Gastroesophageal sphincter (tissue), 4 donors: ENCODE results near the gene PFKFB2. TPM values are rescaled to one million over a fixed set of nuclear protein-coding genes. Genes with fewer than 3 reads are reported as not detected.

Experiments used
- ATAC-seq: fragments of 150-250 bp; one replicate; pipeline ENCODE4 v1.9.1; 2016; ENCODE audit warnings: mild to moderate bottlenecking, moderate library complexity
- H3K27ac ChIP-seq, 4 donors: fragments of 200-600 bp; sonication (generic) in 3 of 4; 1 replicate in 3 of 4; 2 replicates in 1 of 4; pipeline ENCODE4 v1.5.1; 2016 to 2019
- H3K27me3 ChIP-seq: fragments of 200-600 bp; sonication (generic); one replicate; pipeline ENCODE4 v1.5.1; 2019
- H3K36me3 ChIP-seq, 2 donors: fragments of 200-600 bp; sonication (generic); one replicate each; pipeline ENCODE4 v1.5.1; 2019; ENCODE audit warnings: control low read depth in 1 of 2
- H3K4me1 ChIP-seq, 3 donors: fragments of 200-600 bp; sonication (generic); 1 replicate in 2 of 3; 2 replicates in 1 of 3; pipeline ENCODE4 v1.5.1; 2016 to 2019; ENCODE audit warnings: control low read depth in 2 of 3
- H3K4me3 ChIP-seq, 2 donors: fragments of 200-600 bp; sonication (generic); one replicate each; pipeline ENCODE4 v1.5.1; 2019; ENCODE audit warnings: mild to moderate bottlenecking in 1 of 2, moderate library complexity in 1 of 2
- H3K9me3 ChIP-seq, 3 donors: fragments of 200-600 bp; sonication (generic); one replicate each; pipeline ENCODE4 v1.5.1; 2017 to 2019; ENCODE audit warnings: control low read depth in 2 of 3
- EP300 ChIP-seq: sonication (generic); formaldehyde crosslinking; IDR thresholded peaks from one replicate; pipeline ENCODE4 v1.6.1; 2017; ENCODE audit warnings: antibody characterized with exemption, mild to moderate bottlenecking
- POLR2A ChIP-seq, 2 donors: fragments of 450-650 bp; IDR thresholded peaks; one replicate each; pipeline ENCODE4 v1.6.1; 2017; ENCODE audit warnings: antibody characterized with exemption in 2 of 2, mild to moderate bottlenecking in 2 of 2, moderate library complexity in 1 of 2
- POLR2AphosphoS5 ChIP-seq: sonication (generic); formaldehyde crosslinking; IDR thresholded peaks from one replicate; pipeline ENCODE4 v1.6.1; 2017; ENCODE audit warnings: antibody characterized with exemption
- WGBS, 2 donors: methylation state at CpG; one replicate each; pipeline ENCODE4 v1.1.5; 2018; ENCODE audit warnings: low coverage in 1 of 2; 5-methylcytosine and 5-hydroxymethylcytosine counted together
- total RNA-seq, 4 donors: library from RNA; depleted of rRNA; stranded (reverse); fragments of >200 nt; gene quantifications; one replicate each; pipeline ENCODE4 v1.1.0, GENCODE V29; 2016
- TF ChIP-seq, protein P1 (sequence below), 4 experiments: fragments of 200-600 bp in 2 of 4; fragments of 450-650 bp in 2 of 4; sonication (generic) in 1 of 4; IDR thresholded peaks; one replicate each; pipeline ENCODE4 v1.5.1; 2017 to 2019; ENCODE audit warnings: antibody characterized with exemption in 4 of 4, mild to moderate bottlenecking in 2 of 4, moderate library complexity in 2 of 4

The PFKFB2 gene
- total RNA-seq, 4 donors from 2014 or later = 3.4 to 6.7 (median 5.3) TPM

DNA sequence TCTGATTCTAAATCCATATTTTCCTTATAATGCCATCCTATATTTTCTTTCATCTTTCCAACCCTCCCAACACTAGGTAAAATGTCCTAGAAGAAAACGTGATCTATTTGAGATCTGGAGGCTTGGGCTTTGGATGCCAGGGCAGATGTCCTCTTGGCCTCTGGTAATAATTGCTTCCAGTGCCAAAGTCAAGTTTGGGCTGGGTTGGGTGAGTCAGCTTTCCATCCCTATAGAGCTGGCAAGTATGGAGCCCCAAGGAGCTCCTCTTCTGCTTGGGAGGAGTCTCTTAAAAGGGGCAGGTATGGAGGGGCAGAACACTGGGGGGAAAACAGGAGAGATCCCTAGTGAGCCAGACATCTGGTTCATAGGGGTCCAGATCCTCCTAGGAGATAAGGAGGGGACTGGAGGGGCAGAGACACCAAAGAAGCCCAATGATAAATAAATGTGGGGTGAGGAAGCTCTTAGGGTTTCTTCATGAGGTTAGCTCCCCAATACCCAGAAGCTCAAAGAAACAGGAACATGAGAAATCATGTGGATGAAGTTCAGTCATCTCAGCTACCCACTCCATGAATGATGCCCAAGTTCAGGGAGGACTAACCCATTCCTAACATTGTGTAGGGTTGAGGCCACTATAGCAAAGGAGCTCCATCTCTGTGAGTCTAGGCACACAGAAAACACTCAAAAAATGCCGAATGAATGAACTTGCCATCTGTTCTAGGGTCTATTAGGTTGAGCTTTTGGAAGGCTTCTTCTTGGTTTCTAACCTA lies 24.0 kb upstream of the PFKFB2 start:
- Histone ChIP-seq H3K36me3 (no peaks in the 10 kb centered on the region), H3K27me3 (peaks cover 23% of the 10 kb centered on the region), H3K4me1 (peaks cover 0 to 32% (median 14%) of the 10 kb centered on the region in 3 donors), H3K9me3 (no peaks in the 10 kb centered on the region), H3K27ac (no peak overlapping the region), H3K4me3 (no peak overlapping the region)
- TF ChIP-seq POLR2AphosphoS5 (no peak), POLR2A (IDR thresholded peaks at IDR 0.05) (no peak), EP300 (no peak)
- TF ChIP-seq, protein P1, sequence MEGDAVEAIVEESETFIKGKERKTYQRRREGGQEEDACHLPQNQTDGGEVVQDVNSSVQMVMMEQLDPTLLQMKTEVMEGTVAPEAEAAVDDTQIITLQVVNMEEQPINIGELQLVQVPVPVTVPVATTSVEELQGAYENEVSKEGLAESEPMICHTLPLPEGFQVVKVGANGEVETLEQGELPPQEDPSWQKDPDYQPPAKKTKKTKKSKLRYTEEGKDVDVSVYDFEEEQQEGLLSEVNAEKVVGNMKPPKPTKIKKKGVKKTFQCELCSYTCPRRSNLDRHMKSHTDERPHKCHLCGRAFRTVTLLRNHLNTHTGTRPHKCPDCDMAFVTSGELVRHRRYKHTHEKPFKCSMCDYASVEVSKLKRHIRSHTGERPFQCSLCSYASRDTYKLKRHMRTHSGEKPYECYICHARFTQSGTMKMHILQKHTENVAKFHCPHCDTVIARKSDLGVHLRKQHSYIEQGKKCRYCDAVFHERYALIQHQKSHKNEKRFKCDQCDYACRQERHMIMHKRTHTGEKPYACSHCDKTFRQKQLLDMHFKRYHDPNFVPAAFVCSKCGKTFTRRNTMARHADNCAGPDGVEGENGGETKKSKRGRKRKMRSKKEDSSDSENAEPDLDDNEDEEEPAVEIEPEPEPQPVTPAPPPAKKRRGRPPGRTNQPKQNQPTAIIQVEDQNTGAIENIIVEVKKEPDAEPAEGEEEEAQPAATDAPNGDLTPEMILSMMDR (IDR thresholded peaks at IDR 0.05) = no peak
- 84 to 100% methylated on average over 2 of the region's 2 CpGs for WGBS, 2 donors
- ATAC-seq = no peak

- no peak for ATAC-seq
- Histone ChIP-seq H3K4me1 (peaks cover 0 to 24% (median 9%) of the 10 kb centered on the region in 3 donors), H3K9me3 (no peaks in the 10 kb centered on the region), H3K27me3 (peaks cover 23% of the 10 kb centered on the region), H3K27ac (no peak overlapping the region), H3K4me3 (no peak overlapping the region), H3K36me3 (no peaks in the 10 kb centered on the region)
- 63 to 83% methylated on average over 4 to 5 of the region's 5 CpGs for WGBS, 2 donors
- TF ChIP-seq EP300 (no peak), POLR2A (IDR thresholded peaks at IDR 0.05) (no peak)
Observed at GRCh38 chr1:207029701-207030521, 23.2 kb upstream of the PFKFB2 start.

GRCh38 chr1:207030522-207031009 lies 22.5 kb upstream of the PFKFB2 start:
- ATAC-seq = no peak
- Histone ChIP-seq H3K27me3 (peaks cover 23% of the 10 kb centered on the region), H3K4me3 (no peak overlapping the region), H3K36me3 (no peaks in the 10 kb centered on the region), H3K27ac (no peak overlapping the region), H3K4me1 (peaks cover 0 to 17% (median 4%) of the 10 kb centered on the region in 3 donors), H3K9me3 (no peaks in the 10 kb centered on the region)
- 70 to 73% methylated on average over 2 to 5 of the region's 5 CpGs for WGBS, 2 donors
- TF ChIP-seq POLR2AphosphoS5 = no peak
- TF ChIP-seq POLR2A (IDR thresholded peaks at IDR 0.05) = no peak
- TF ChIP-seq, protein P1 (IDR thresholded peaks at IDR 0.05) = no peak

GRCh38 chr1:207031016-207031415 lies 22.1 kb upstream of the PFKFB2 start:
- no peak overlapping the region for H3K4me3 ChIP-seq
- WGBS, 2 donors = 63 to 78% methylated on average over 1 of the region's 1 CpG
- H3K4me1 ChIP-seq = peaks cover 0 to 13% (median 0%) of the 10 kb centered on the region in 3 donors
- TF ChIP-seq, protein P1 (IDR thresholded peaks at IDR 0.05) = no peak
- TF ChIP-seq POLR2AphosphoS5 = no peak
- no peak for TF ChIP-seq EP300
- no peak for TF ChIP-seq POLR2A (IDR thresholded peaks at IDR 0.05)
- ATAC-seq = no peak
- peaks cover 23% of the 10 kb centered on the region for H3K27me3 ChIP-seq
- no peaks in the 10 kb centered on the region for H3K9me3 ChIP-seq
- no peak overlapping the region for H3K27ac ChIP-seq
- no peaks in the 10 kb centered on the region for H3K36me3 ChIP-seq

DNA sequence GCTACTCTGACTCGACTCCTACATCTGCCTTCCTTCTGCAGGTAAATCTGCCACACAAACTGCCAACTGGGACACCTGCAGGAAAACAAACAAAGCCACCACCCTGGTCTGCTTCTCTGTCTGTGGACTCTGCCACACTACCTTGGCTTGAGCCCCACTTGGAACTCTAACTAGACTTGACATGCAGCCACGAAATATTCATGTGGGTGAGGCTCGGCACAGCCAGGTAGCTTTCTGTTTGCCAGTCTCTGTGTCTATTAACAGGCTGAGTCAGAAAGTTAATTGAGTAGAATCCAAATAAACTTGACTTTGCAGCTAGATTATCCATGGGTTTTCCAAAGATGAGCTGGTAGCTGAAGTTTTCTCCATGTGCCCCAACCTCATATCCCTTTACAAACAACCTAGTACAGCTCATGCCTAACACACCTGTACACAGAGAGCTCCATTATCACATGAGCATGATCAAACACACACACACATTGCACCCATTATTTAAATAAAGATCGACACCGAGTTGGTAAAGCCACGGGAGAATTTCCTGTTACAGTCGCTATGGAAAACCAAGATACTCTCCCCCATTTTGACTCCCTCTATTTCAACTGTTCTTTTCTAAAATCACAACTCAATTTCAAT lies 21.3 kb upstream of the PFKFB2 start:
- Histone ChIP-seq H3K36me3 (no peaks in the 10 kb centered on the region), H3K9me3 (no peaks in the 10 kb centered on the region), H3K4me1 (peaks cover 0 to 6% (median 0%) of the 10 kb centered on the region in 3 donors), H3K27me3 (peaks cover 23% of the 10 kb centered on the region), H3K4me3 (no peak overlapping the region), H3K27ac (no peak overlapping the region)
- ATAC-seq = no peak
- WGBS, 2 donors = 77 to 84% methylated on average over 6 of the region's 7 CpGs
- TF ChIP-seq, protein P1 (IDR thresholded peaks at IDR 0.05) = no peak
- TF ChIP-seq POLR2AphosphoS5 = no peak
- no peak for TF ChIP-seq EP300
- TF ChIP-seq POLR2A (IDR thresholded peaks at IDR 0.05) = no peak
